Osteocyte (in vitro differentiated cells): ENCODE data around the gene NME9. TPM values are rescaled to one million over a fixed set of nuclear protein-coding genes. Genes with fewer than 3 reads are reported as not detected.

Experiments
- DNase-seq: peaks from one replicate; pipeline ENCODE4 v3.0.0; 2021; ENCODE audit warnings: mixed read lengths; ENCODE audit not compliant: unreplicated experiment; ENCODE audit errors: extremely low spot score
- H3K27ac Mint-ChIP-seq: one replicate; pipeline ENCODE4 v1.8.0; 2021; ENCODE audit warnings: mild to moderate bottlenecking, mixed read lengths; ENCODE audit not compliant: unreplicated experiment
- H3K27me3 Mint-ChIP-seq: one replicate; pipeline ENCODE4 v1.8.0; 2021; ENCODE audit warnings: mixed read lengths; ENCODE audit not compliant: unreplicated experiment
- H3K36me3 Mint-ChIP-seq: one replicate; pipeline ENCODE4 v1.8.0; 2021; ENCODE audit warnings: mixed read lengths; ENCODE audit not compliant: unreplicated experiment
- H3K4me1 Mint-ChIP-seq: one replicate; pipeline ENCODE4 v1.8.0; 2021; ENCODE audit warnings: mixed read lengths; ENCODE audit not compliant: unreplicated experiment
- H3K4me3 Mint-ChIP-seq: one replicate; pipeline ENCODE4 v1.8.0; 2021; ENCODE audit warnings: mild to moderate bottlenecking, moderate library complexity, mixed read lengths; ENCODE audit not compliant: unreplicated experiment
- H3K9me3 Mint-ChIP-seq: one replicate; pipeline ENCODE4 v1.8.0; 2021; ENCODE audit warnings: mixed read lengths; ENCODE audit not compliant: unreplicated experiment
- CTCF ChIP-seq: fragments of 200-600 bp; sonication (generic); IDR thresholded peaks from 2 replicates; pipeline ENCODE4 v1.5.0; 2021; ENCODE audit warnings: antibody characterized with exemption, mild to moderate bottlenecking, moderate library complexity
- total RNA-seq: library from RNA; stranded (reverse); gene quantifications from 2 replicates; pipeline ENCODE4 v1.2.1, GENCODE V29; 2021

The NME9 gene
- total RNA-seq, 1 donor from 2014 or later: not detected

GRCh38 chr3:138356730-138357405, 27.2 kb upstream of the NME9 start:
- no peak for TF ChIP-seq CTCF
- H3K36me3 Mint-ChIP-seq: no peaks in the 10 kb centered on the region
- H3K27ac Mint-ChIP-seq: peak overlapping the region; percentile 44
- no peak for DNase-seq
- no peaks in the 10 kb centered on the region for H3K9me3 Mint-ChIP-seq
- no peak overlapping the region for H3K4me3 Mint-ChIP-seq
- peaks cover 47% of the 10 kb centered on the region for H3K4me1 Mint-ChIP-seq
- H3K27me3 Mint-ChIP-seq: no peaks in the 10 kb centered on the region

- no peaks in the 10 kb centered on the region for H3K36me3 Mint-ChIP-seq
- TF ChIP-seq CTCF: no peak
- peaks cover 43% of the 10 kb centered on the region for H3K4me1 Mint-ChIP-seq
- H3K9me3 Mint-ChIP-seq: no peaks in the 10 kb centered on the region
- DNase-seq: no peak
- H3K4me3 Mint-ChIP-seq: no peak overlapping the region
- H3K27ac Mint-ChIP-seq: no peak overlapping the region
- H3K27me3 Mint-ChIP-seq: no peaks in the 10 kb centered on the region
These were observed 25.4 kb upstream of the NME9 start for GRCh38 chr3:138355071-138355470.

GRCh38 chr3:138354376-138354775, 24.7 kb upstream of the NME9 start:
- Mint-ChIP-seq H3K4me3 (no peak overlapping the region), H3K4me1 (peaks cover 47% of the 10 kb centered on the region), H3K9me3 (no peaks in the 10 kb centered on the region), H3K36me3 (no peaks in the 10 kb centered on the region), H3K27ac (no peak overlapping the region), H3K27me3 (no peaks in the 10 kb centered on the region)
- no peak for TF ChIP-seq CTCF
- DNase-seq: no peak

GRCh38 chr3:138351916-138352550, 22.4 kb upstream of the NME9 start:
- no peak for DNase-seq
- no peak for TF ChIP-seq CTCF
- Mint-ChIP-seq H3K27ac (no peak overlapping the region), H3K36me3 (no peaks in the 10 kb centered on the region), H3K4me3 (no peak overlapping the region), H3K27me3 (no peaks in the 10 kb centered on the region), H3K4me1 (peaks cover 43% of the 10 kb centered on the region), H3K9me3 (no peaks in the 10 kb centered on the region)

- Mint-ChIP-seq H3K36me3 (no peaks in the 10 kb centered on the region), H3K9me3 (no peaks in the 10 kb centered on the region), H3K4me3 (no peak overlapping the region), H3K27ac (no peak overlapping the region), H3K27me3 (no peaks in the 10 kb centered on the region), H3K4me1 (peaks cover 35% of the 10 kb centered on the region)
- DNase-seq: no peak
- no peak for TF ChIP-seq CTCF
These were observed 21.5 kb upstream of the NME9 start for GRCh38 chr3:138351151-138351550.
